Liver (tissue), 9 donors: ENCODE data around the gene KCNMA1. TPM values are rescaled to one million over a fixed set of nuclear protein-coding genes. Genes with fewer than 3 reads are reported as not detected.

Experiments used
- DNase-seq: peaks from one replicate; pipeline ENCODE4 v3.0.0-alpha.2; 2017; ENCODE audit warnings: low spot score
- H3K27ac ChIP-seq, 2 donors: one replicate each; pipeline ENCODE4 v1.7.0; 2013; ENCODE audit warnings: inconsistent platforms in 2 of 2, low read length in 2 of 2, control low read depth in 1 of 2, low read depth in 1 of 2, mild to moderate bottlenecking in 1 of 2
- H3K27me3 ChIP-seq, 4 donors: one replicate each; pipeline versions ENCODE4 v1.6.1 to v1.7.0; 2013; ENCODE audit warnings: low read length in 3 of 4, inconsistent platforms in 1 of 4, mild to moderate bottlenecking in 1 of 4, moderate library complexity in 1 of 4; ENCODE audit not compliant: control insufficient read depth in 4 of 4, insufficient read depth in 4 of 4
- H3K36me3 ChIP-seq, 4 donors: one replicate each; pipeline versions ENCODE4 v1.6.1 to v1.7.0; 2013; ENCODE audit warnings: low read length in 3 of 4, mild to moderate bottlenecking in 3 of 4, low read depth in 1 of 4, moderate library complexity in 1 of 4; ENCODE audit not compliant: control insufficient read depth in 4 of 4, insufficient read depth in 3 of 4
- H3K4me1 ChIP-seq, 4 donors: one replicate each; pipeline versions ENCODE4 v1.6.1 to v1.7.0; 2013; ENCODE audit warnings: low read length in 3 of 4, mild to moderate bottlenecking in 3 of 4, moderate library complexity in 1 of 4; ENCODE audit not compliant: control insufficient read depth in 4 of 4, insufficient read depth in 4 of 4
- H3K4me3 ChIP-seq, 3 donors: one replicate each; pipeline versions ENCODE4 v1.6.1 to v1.7.0; 2013; ENCODE audit warnings: low read length in 3 of 3, control low read depth in 1 of 3, low read depth in 1 of 3, mild to moderate bottlenecking in 1 of 3
- H3K9ac ChIP-seq, 2 donors: one replicate each; pipeline ENCODE4 v1.7.0; 2013; ENCODE audit warnings: low read length in 2 of 2, mild to moderate bottlenecking in 2 of 2, moderate library complexity in 2 of 2, control low read depth in 1 of 2, low read depth in 1 of 2
- H3K9me3 ChIP-seq, 4 donors: one replicate each; pipeline versions ENCODE4 v1.6.1 to v1.7.0; 2013; ENCODE audit warnings: low read length in 3 of 4; ENCODE audit not compliant: control insufficient read depth in 4 of 4
- ATF3 ChIP-seq: IDR thresholded peaks from 2 replicates; pipeline ENCODE4 v1.6.1; 2016; ENCODE audit warnings: antibody characterized with exemption
- GABPA ChIP-seq, 2 donors: IDR thresholded peaks in 1 of 2; conservative IDR thresholded peaks in 1 of 2; 2 replicates each; pipeline ENCODE4 v1.6.1; 2016; ENCODE audit warnings: antibody characterized with exemption in 2 of 2, mild to moderate bottlenecking in 1 of 2, moderate library complexity in 1 of 2
- HNF4G ChIP-seq: IDR thresholded peaks from 2 replicates; pipeline ENCODE4 v1.6.1; 2016; ENCODE audit warnings: antibody characterized with exemption
- JUND ChIP-seq, 2 donors: IDR thresholded peaks; 2 replicates each; pipeline ENCODE4 v1.6.1; 2016; ENCODE audit warnings: antibody characterized with exemption in 2 of 2
- NR2F2 ChIP-seq: IDR thresholded peaks from 2 replicates; pipeline ENCODE4 v1.6.1; 2016; ENCODE audit warnings: antibody characterized with exemption
- RAD21 ChIP-seq, 2 donors: IDR thresholded peaks; 2 replicates each; pipeline ENCODE4 v1.6.1; 2016; ENCODE audit warnings: antibody characterized with exemption in 2 of 2, mild to moderate bottlenecking in 2 of 2
- RXRA ChIP-seq, 2 donors: IDR thresholded peaks; 2 replicates each; pipeline ENCODE4 v1.6.1; 2017 to 2018; ENCODE audit warnings: antibody characterized with exemption in 2 of 2, mild to moderate bottlenecking in 1 of 2
- SP1 ChIP-seq: IDR thresholded peaks from 2 replicates; pipeline ENCODE4 v1.6.1; 2018; ENCODE audit warnings: antibody characterized with exemption, mild to moderate bottlenecking
- TAF1 ChIP-seq: conservative IDR thresholded peaks from 2 replicates; pipeline ENCODE4 v1.6.1; 2016; ENCODE audit warnings: antibody characterized with exemption, mild to moderate bottlenecking
- YY1 ChIP-seq: IDR thresholded peaks from 2 replicates; pipeline ENCODE4 v1.6.1; 2016; ENCODE audit warnings: antibody characterized with exemption, mild to moderate bottlenecking
- ZBTB33 ChIP-seq: IDR thresholded peaks from 2 replicates; pipeline ENCODE4 v1.6.1; 2016; ENCODE audit warnings: antibody characterized with exemption
- WGBS: extraction: QIAGEN DNeasy Blood & Tissue Kit; methylation state at CpG from one replicate; pipeline ENCODE4 v1.1.7; 2013; 5-methylcytosine and 5-hydroxymethylcytosine counted together
- polyA plus RNA-seq, 2 donors: library from polyadenylated mRNA; stranded (reverse) in 1 of 2; unstranded in 1 of 2; fragments of 200-250 nt in 1 of 2; fragments of >200 nt in 1 of 2; fragmentation: Nextera tagmentation in 1 of 2; extraction: Ambion mirVana in 1 of 2; gene quantifications; one replicate each; pipeline versions ENCODE4 v1.2.1 to v1.2.3, GENCODE V29; 2013 to 2015
- total RNA-seq, 2 donors: library from RNA; depleted of rRNA; stranded (reverse); fragments of >200 nt; gene quantifications; one replicate each; pipeline ENCODE4 v1.2.3, GENCODE V29; 2014
- TF ChIP-seq, protein P1 (sequence below): IDR thresholded peaks from 2 replicates; pipeline ENCODE4 v1.6.1; 2016; ENCODE audit warnings: antibody characterized with exemption, mild to moderate bottlenecking
- TF ChIP-seq, protein P2 (sequence below): fragments of 150-350 bp; IDR thresholded peaks from 2 replicates; pipeline ENCODE4 v1.5.1; 2017; ENCODE audit warnings: improper control_type of control experiment, low read depth, low read length; ENCODE audit not compliant: missing input control
- donor health status: healthy.
- donor health status: healthy.
- donor health status: healthy.
- donor health status: healthy.
- donor health status: healthy.

Gene KCNMA1
- total and polyA plus RNA-seq, 4 donors: 2.5 to 9.7 (median 4.7) TPM

DNA sequence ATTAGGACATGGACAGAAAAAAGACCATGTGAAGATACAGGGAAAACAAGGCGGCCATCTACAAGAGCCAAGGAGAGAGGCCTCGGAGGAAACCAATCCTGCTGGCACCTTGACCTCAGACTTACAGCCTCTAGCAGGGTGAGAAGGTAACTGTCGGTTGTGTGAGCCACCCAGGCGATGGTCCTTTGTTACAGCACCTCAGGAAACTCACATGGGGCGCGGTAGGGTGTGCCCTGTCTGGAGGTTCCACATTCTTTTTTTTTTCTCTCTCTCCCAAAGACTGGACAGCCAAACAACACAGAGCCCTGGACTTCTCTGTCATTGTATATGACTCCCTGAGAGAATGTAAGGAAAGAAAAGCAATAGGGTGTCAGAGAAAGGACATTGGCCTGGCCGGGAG is 163.2 kb downstream of the KCNMA1 start:
- DNase-seq: no peak
- 93% methylated on average over 7 of the region's 7 CpGs for WGBS
- peaks cover 2 to 19% (median 16%) of the 10 kb centered on the region in 4 donors for H3K4me1 ChIP-seq

DNA sequence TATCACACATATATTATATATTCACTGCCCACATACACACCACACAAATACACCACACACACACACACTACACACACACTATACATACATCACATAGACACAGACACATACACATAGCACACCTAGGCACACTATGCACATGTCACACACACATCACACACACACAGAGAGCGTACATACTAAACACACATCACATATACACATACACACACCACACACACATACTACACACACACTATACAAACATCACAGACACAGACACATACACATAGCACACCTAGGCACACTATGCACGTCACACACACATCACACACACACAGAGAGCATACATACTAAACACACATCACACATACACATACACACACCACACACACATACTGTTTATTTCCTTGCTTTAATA is 165.5 kb downstream of the KCNMA1 start:
- no peaks in the 10 kb centered on the region for H3K9me3 ChIP-seq
- 97% methylated on average over 2 of the region's 2 CpGs for WGBS
- DNase-seq: no peak
- no peak overlapping the region for H3K9ac ChIP-seq
- no peak overlapping the region for H3K4me3 ChIP-seq
- no peaks in the 10 kb centered on the region for H3K27me3 ChIP-seq
- H3K4me1 ChIP-seq: peaks cover 2 to 13% (median 8%) of the 10 kb centered on the region in 4 donors
- no peaks in the 10 kb centered on the region for H3K36me3 ChIP-seq
- H3K27ac ChIP-seq: no peak overlapping the region
- TF ChIP-seq RAD21 (IDR thresholded peaks at IDR 0.05): no peak
- TF ChIP-seq ZBTB33: no peak
- TF ChIP-seq RXRA (IDR thresholded peaks at IDR 0.05): no peak
- no peak for TF ChIP-seq NR2F2
- TF ChIP-seq YY1: no peak
- no peak for TF ChIP-seq SP1
- TF ChIP-seq, protein P1, sequence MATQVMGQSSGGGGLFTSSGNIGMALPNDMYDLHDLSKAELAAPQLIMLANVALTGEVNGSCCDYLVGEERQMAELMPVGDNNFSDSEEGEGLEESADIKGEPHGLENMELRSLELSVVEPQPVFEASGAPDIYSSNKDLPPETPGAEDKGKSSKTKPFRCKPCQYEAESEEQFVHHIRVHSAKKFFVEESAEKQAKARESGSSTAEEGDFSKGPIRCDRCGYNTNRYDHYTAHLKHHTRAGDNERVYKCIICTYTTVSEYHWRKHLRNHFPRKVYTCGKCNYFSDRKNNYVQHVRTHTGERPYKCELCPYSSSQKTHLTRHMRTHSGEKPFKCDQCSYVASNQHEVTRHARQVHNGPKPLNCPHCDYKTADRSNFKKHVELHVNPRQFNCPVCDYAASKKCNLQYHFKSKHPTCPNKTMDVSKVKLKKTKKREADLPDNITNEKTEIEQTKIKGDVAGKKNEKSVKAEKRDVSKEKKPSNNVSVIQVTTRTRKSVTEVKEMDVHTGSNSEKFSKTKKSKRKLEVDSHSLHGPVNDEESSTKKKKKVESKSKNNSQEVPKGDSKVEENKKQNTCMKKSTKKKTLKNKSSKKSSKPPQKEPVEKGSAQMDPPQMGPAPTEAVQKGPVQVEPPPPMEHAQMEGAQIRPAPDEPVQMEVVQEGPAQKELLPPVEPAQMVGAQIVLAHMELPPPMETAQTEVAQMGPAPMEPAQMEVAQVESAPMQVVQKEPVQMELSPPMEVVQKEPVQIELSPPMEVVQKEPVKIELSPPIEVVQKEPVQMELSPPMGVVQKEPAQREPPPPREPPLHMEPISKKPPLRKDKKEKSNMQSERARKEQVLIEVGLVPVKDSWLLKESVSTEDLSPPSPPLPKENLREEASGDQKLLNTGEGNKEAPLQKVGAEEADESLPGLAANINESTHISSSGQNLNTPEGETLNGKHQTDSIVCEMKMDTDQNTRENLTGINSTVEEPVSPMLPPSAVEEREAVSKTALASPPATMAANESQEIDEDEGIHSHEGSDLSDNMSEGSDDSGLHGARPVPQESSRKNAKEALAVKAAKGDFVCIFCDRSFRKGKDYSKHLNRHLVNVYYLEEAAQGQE: no peak

More for the DNA sequence above, 163.2 kb downstream of the KCNMA1 start:
- no peak overlapping the region for H3K27ac ChIP-seq
- H3K36me3 ChIP-seq: no peaks in the 10 kb centered on the region
- no peaks in the 10 kb centered on the region for H3K27me3 ChIP-seq
- H3K9me3 ChIP-seq: no peaks in the 10 kb centered on the region
- no peak overlapping the region for H3K4me3 ChIP-seq
- TF ChIP-seq ATF3 (no peak), TAF1 (no peak), SP1 (no peak), RAD21 (IDR thresholded peaks at IDR 0.05) (no peak), RXRA (IDR thresholded peaks at IDR 0.05) (no peak), GABPA (IDR thresholded peaks at IDR 0.05 in 1 of 2, conservative IDR thresholded peaks at IDR 0.05 in 1 of 2) (no peak), ZBTB33 (no peak), HNF4G (no peak), JUND (IDR thresholded peaks at IDR 0.05) (no peak)
- TF ChIP-seq, protein P2, sequence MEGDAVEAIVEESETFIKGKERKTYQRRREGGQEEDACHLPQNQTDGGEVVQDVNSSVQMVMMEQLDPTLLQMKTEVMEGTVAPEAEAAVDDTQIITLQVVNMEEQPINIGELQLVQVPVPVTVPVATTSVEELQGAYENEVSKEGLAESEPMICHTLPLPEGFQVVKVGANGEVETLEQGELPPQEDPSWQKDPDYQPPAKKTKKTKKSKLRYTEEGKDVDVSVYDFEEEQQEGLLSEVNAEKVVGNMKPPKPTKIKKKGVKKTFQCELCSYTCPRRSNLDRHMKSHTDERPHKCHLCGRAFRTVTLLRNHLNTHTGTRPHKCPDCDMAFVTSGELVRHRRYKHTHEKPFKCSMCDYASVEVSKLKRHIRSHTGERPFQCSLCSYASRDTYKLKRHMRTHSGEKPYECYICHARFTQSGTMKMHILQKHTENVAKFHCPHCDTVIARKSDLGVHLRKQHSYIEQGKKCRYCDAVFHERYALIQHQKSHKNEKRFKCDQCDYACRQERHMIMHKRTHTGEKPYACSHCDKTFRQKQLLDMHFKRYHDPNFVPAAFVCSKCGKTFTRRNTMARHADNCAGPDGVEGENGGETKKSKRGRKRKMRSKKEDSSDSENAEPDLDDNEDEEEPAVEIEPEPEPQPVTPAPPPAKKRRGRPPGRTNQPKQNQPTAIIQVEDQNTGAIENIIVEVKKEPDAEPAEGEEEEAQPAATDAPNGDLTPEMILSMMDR: no peak
- TF ChIP-seq, protein P1: no peak
- no peak overlapping the region for H3K9ac ChIP-seq
